Tibial nerve (tissue), 4 donors: ENCODE results near the gene BAIAP2L2.

ENCODE experiments used
- CTCF ChIP-seq, 5 experiments: fragments of 200-600 bp in 3 of 5; fragments of 450-650 bp in 2 of 5; sonication (generic) in 3 of 5; IDR thresholded peaks; one replicate each; pipeline ENCODE4 v1.5.1; 2016 to 2019; ENCODE audit warnings: antibody characterized with exemption in 5 of 5, mild to moderate bottlenecking in 3 of 5, moderate library complexity in 2 of 5
- EP300 ChIP-seq, 2 donors: sonication (generic); formaldehyde crosslinking; IDR thresholded peaks; one replicate each; pipeline ENCODE4 v1.6.1; 2017; ENCODE audit warnings: antibody characterized with exemption in 2 of 2, mild to moderate bottlenecking in 1 of 2

GRCh38 chr22:38142606-38143005, 32.1 kb upstream of the BAIAP2L2 start:
- TF ChIP-seq CTCF (IDR thresholded peaks at IDR 0.05) (no peak), EP300 (IDR thresholded peaks at IDR 0.05) (no peak)
